NT2/D1 (cell line): ENCODE results near the gene NISCH.

ENCODE experiments used
- SUZ12 ChIP-seq: IDR thresholded peaks from 2 replicates; pipeline ENCODE4 v1.6.1; 2011; ENCODE audit not compliant: insufficient read length, insufficient read depth; ENCODE audit errors: extremely low read depth
- YY1 ChIP-seq: IDR thresholded peaks from 2 replicates; pipeline ENCODE4 v1.6.1; 2011; ENCODE audit not compliant: insufficient read length, insufficient read depth
- ZNF274 ChIP-seq: IDR thresholded peaks from 2 replicates; pipeline ENCODE4 v1.6.1; 2011; ENCODE audit warnings: mild to moderate bottlenecking, low read depth, low read length

- TF ChIP-seq SUZ12 (no peak), YY1 (no peak), ZNF274 (no peak)
Measured at GRCh38 chr3:52483081-52483480, 27.7 kb downstream of the NISCH start.
